SU-DHL-6 (cell line): Measurements from ENCODE around the gene NABP1.

Source experiments
- CTCF ChIP-seq: fragments of 200-600 bp; sonication (generic); IDR thresholded peaks from one replicate; pipeline ENCODE4 v1.5.1; 2017; ENCODE audit warnings: antibody characterized with exemption, mild to moderate bottlenecking, low read length, moderate library complexity; ENCODE audit not compliant: insufficient read depth, poor library complexity, severe bottlenecking
- EZH2phosphoT487 ChIP-seq: fragments of 200-600 bp; sonication (generic), shearing (Covaris generic); conservative IDR thresholded peaks from 2 replicates; pipeline ENCODE4 v1.6.1; 2018; ENCODE audit warnings: mild to moderate bottlenecking, antibody characterized with exemption, low read length, moderate library complexity, mixed read lengths

- no peak for TF ChIP-seq CTCF
- no peak for TF ChIP-seq EZH2phosphoT487
Measured at GRCh38 chr2:191693166-191693565, 15.2 kb downstream of the NABP1 start.
